Measurements from ENCODE around the gene CDC6. TPM values are rescaled to one million over a fixed set of nuclear protein-coding genes. Genes with fewer than 3 reads are reported as not detected.

Gene CDC6
- total RNA-seq, 1 experiment from 2014 or later = 44.9 TPM

DNA sequence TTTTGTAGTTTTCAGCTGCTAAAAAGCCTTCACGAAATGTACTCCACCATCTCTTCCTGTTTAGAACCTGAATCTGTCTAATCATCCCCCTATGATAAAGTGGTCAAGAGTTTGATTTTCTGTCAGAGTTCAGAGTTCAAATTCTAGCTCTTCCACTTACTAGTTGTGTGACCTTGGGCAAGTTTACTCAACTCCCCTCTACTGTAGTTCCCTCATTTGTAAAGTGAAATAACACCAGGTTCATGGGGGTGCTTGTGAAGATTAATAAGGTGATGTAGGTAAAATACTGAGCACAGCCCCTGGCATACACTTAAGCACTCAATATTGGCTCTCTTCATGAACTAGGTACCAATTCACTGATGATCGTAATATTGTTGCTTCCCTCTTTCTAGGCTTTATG, 1.2 kb upstream of the CDC6 start:
- ChIA-PET CTCF (interaction anchor here (0.5 kb wide), 1 partner anchor 52 kb away, joined by 4 read pairs; no protein-coding TSS in a partner anchor), POLR2A (ENCODE audit: unreplicated experiment) (no interaction called here)
- TF ChIP-seq, protein P1, sequence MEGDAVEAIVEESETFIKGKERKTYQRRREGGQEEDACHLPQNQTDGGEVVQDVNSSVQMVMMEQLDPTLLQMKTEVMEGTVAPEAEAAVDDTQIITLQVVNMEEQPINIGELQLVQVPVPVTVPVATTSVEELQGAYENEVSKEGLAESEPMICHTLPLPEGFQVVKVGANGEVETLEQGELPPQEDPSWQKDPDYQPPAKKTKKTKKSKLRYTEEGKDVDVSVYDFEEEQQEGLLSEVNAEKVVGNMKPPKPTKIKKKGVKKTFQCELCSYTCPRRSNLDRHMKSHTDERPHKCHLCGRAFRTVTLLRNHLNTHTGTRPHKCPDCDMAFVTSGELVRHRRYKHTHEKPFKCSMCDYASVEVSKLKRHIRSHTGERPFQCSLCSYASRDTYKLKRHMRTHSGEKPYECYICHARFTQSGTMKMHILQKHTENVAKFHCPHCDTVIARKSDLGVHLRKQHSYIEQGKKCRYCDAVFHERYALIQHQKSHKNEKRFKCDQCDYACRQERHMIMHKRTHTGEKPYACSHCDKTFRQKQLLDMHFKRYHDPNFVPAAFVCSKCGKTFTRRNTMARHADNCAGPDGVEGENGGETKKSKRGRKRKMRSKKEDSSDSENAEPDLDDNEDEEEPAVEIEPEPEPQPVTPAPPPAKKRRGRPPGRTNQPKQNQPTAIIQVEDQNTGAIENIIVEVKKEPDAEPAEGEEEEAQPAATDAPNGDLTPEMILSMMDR (conservative IDR thresholded peaks at IDR 0.05) = no peak
- no peak for TF ChIP-seq EZH2 (IDR thresholded peaks at IDR 0.05; ENCODE audit: low read depth)
- BruUV-seq (replicated peaks) = no TSS peak
- Histone ChIP-seq H3K36me3 (ENCODE audit: low read depth) (peaks cover 10% of the 10 kb centered on the region; the same call in 1 of the 2 replicates), H3K4me1 (replicated peaks; ENCODE audit: insufficient read depth) (peaks cover 73% of the 10 kb centered on the region), H3K4me2 (no peak overlapping the region), H3K4me3 (no peak overlapping the region), H3F3A (ENCODE audit: insufficient read depth, low read depth) (peaks cover 80% of the 10 kb centered on the region), H3K9me3 (ENCODE audit: insufficient read depth, low read depth) (no peaks in the 10 kb centered on the region), H3K79me2 (ENCODE audit: low read depth) (peaks cover 45% of the 10 kb centered on the region), H2AFZ (no peak overlapping the region), H3K9me2 (ENCODE audit: insufficient read depth) (no peaks in the 10 kb centered on the region), H3K27ac (no peak overlapping the region), H4K20me1 (ENCODE audit: insufficient read depth) (no peaks in the 10 kb centered on the region), H3K27me3 (ENCODE audit: insufficient read depth, low read depth) (no peaks in the 10 kb centered on the region)
- no peak for DNase-seq
- intact Hi-C loops (cut with micrococcal nuclease; ENCODE audit: unreplicated experiment) = no loop called here

DNA sequence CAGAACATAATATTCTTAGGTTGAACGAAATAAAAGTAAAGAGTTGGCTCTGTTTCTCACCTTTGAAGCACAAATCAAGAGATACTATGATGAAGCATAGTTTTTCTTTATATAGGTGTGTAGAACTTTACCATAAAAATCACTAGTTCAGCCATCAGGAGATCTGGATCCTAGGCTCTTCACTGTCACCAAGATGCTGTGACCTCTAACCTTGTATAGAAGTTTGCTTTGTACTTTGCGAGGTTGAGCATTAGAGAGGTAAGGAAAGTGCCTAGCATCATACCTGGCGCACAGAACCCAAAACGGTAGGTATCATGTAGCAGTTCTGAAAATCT, 553 bp upstream of the CDC6 start:
- ChIA-PET CTCF (no interaction called here), POLR2A (ENCODE audit: unreplicated experiment) (no interaction called here)
- DNase-seq = no peak
- Histone ChIP-seq H3K4me2 (peak overlapping the region; percentile 67), H3F3A (ENCODE audit: insufficient read depth, low read depth) (peaks cover 77% of the 10 kb centered on the region), H3K9me3 (ENCODE audit: insufficient read depth, low read depth) (no peaks in the 10 kb centered on the region), H3K4me1 (replicated peaks; ENCODE audit: insufficient read depth) (peaks cover 66% of the 10 kb centered on the region), H3K4me3 (no peak overlapping the region; the same call in 1 of the 2 replicates), H4K20me1 (ENCODE audit: insufficient read depth) (no peaks in the 10 kb centered on the region), H3K9me2 (ENCODE audit: insufficient read depth) (no peaks in the 10 kb centered on the region), H3K27ac (no peak overlapping the region), H3K36me3 (ENCODE audit: low read depth) (peaks cover 10% of the 10 kb centered on the region; the same call in 1 of the 2 replicates), H3K27me3 (ENCODE audit: insufficient read depth, low read depth) (no peaks in the 10 kb centered on the region), H2AFZ (no peak overlapping the region), H3K79me2 (ENCODE audit: low read depth) (peaks cover 46% of the 10 kb centered on the region)
- BruUV-seq (replicated peaks) = no TSS peak
- TF ChIP-seq, protein P1 (conservative IDR thresholded peaks at IDR 0.05) = no peak
- TF ChIP-seq EZH2 (IDR thresholded peaks at IDR 0.05; ENCODE audit: low read depth) = no peak
- intact Hi-C loops (cut with micrococcal nuclease; ENCODE audit: unreplicated experiment) = no loop called here

DNA sequence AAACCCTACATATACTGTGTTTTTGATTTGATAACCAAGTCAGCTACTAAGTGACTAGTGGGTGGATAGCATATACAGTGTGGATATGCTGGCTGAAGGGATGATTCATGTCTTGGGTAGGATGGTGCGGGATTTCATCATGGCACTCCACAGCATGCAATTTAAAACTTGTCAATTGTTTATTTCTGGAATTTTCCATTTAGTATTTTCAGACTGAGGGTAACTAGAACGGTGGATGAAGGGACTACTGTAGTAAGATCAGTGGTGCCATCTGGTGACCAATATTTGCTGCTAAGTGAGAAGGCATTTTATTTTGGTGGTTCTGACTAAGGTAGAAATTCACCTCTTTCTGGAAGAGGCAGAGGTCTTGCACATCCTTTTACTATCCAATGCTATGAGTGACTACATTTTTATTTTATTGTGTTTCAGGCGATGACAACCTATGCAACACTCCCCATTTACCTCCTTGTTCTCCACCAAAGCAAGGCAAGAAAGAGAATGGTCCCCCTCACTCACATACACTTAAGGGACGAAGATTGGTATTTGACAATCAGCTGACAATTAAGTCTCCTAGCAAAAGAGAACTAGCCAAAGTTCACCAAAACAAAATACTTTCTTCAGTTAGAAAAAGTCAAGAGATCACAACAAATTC, 3.1 kb downstream of the CDC6 start:
- TF ChIP-seq, protein P1 (conservative IDR thresholded peaks at IDR 0.05) = peak; percentile 75
- TF ChIP-seq EZH2 (IDR thresholded peaks at IDR 0.05; ENCODE audit: low read depth) = no peak
- H3K36me3 ChIP-seq (ENCODE audit: low read depth) = peaks cover 25% of the 10 kb centered on the region
- BruUV-seq (replicated peaks) = no TSS peak
- no peak overlapping the region for H3K4me3 ChIP-seq
- CTCF ChIA-PET = interaction anchor here (0.5 kb wide), 1 partner anchor 176 kb away, joined by 5 read pairs; no protein-coding TSS in a partner anchor
- peaks cover 61% of the 10 kb centered on the region for H3F3A ChIP-seq (ENCODE audit: insufficient read depth, low read depth)
- no peaks in the 10 kb centered on the region for H3K27me3 ChIP-seq (ENCODE audit: insufficient read depth, low read depth)
- peak; percentile 42 to 90 for DNase-seq
- peak overlapping the region; percentile 42 for H3K27ac ChIP-seq
- intact Hi-C loops (cut with micrococcal nuclease; ENCODE audit: unreplicated experiment) = loop anchor here (1.0 kb wide), 4 partner anchors 89 to 277 kb away; no protein-coding TSS in a partner anchor
- peaks cover 46% of the 10 kb centered on the region for H3K79me2 ChIP-seq (ENCODE audit: low read depth)
- H3K9me2 ChIP-seq (ENCODE audit: insufficient read depth) = no peaks in the 10 kb centered on the region
- POLR2A ChIA-PET (ENCODE audit: unreplicated experiment) = no interaction called here
- H3K4me1 ChIP-seq (replicated peaks; ENCODE audit: insufficient read depth) = peaks cover 30% of the 10 kb centered on the region
- H4K20me1 ChIP-seq (ENCODE audit: insufficient read depth) = no peaks in the 10 kb centered on the region; the same call in 1 of the 2 replicates
- no peak overlapping the region for H2AFZ ChIP-seq
- no peaks in the 10 kb centered on the region for H3K9me3 ChIP-seq (ENCODE audit: insufficient read depth, low read depth)
- peak overlapping the region; percentile 84 for H3K4me2 ChIP-seq
